DOHH2 (cell line): ENCODE measurements around the gene COL5A2.

Experiments
- H3F3A ChIP-seq: fragments of 200-600 bp; sonication (generic), shearing (Covaris generic); 2 replicates; pipeline ENCODE4 v1.6.0; 2016; ENCODE audit warnings: antibody characterized with exemption, mild to moderate bottlenecking; ENCODE audit not compliant: control insufficient read depth, insufficient read depth
- H3K27ac ChIP-seq: fragments of 200-600 bp; sonication (generic); 2 replicates; pipeline ENCODE4 v1.5.1; 2014; ENCODE audit warnings: low read depth, mild to moderate bottlenecking, low read length, moderate library complexity
- H3K27me3 ChIP-seq: fragments of 200-600 bp; sonication (generic); 2 replicates; pipeline ENCODE4 v1.6.1; 2014; ENCODE audit warnings: mild to moderate bottlenecking, low read length, mixed read lengths; ENCODE audit not compliant: control insufficient read depth
- H3K36me3 ChIP-seq: fragments of 200-600 bp; sonication (generic); 2 replicates; pipeline ENCODE4 v1.6.1; 2014; ENCODE audit warnings: mild to moderate bottlenecking, low read length, moderate library complexity, mixed read lengths; ENCODE audit not compliant: control insufficient read depth
- H3K4me1 ChIP-seq: fragments of 200-600 bp; sonication (generic); 2 replicates; pipeline ENCODE4 v1.6.1; 2014; ENCODE audit warnings: mild to moderate bottlenecking, low read length, mixed read lengths; ENCODE audit not compliant: control insufficient read depth
- H3K4me2 ChIP-seq: fragments of 200-600 bp; sonication (generic); 2 replicates; pipeline ENCODE4 v1.6.0; 2014; ENCODE audit warnings: mild to moderate bottlenecking, low read length, moderate library complexity
- H3K4me3 ChIP-seq: fragments of 200-600 bp; sonication (generic); 2 replicates; pipeline ENCODE4 v1.5.1; 2014; ENCODE audit warnings: mild to moderate bottlenecking, low read length, mixed read lengths
- H3K79me2 ChIP-seq: fragments of 200-600 bp; sonication (generic); 2 replicates; pipeline ENCODE4 v1.6.1; 2014; ENCODE audit warnings: mild to moderate bottlenecking, low read length, mixed read lengths; ENCODE audit not compliant: control insufficient read depth
- H3K9me2 ChIP-seq: fragments of 200-600 bp; sonication (generic); replicated peaks from 2 replicates; pipeline ENCODE4 v1.6.1; 2014; ENCODE audit warnings: mild to moderate bottlenecking, low read length, mixed read lengths; ENCODE audit not compliant: control insufficient read depth
- H3K9me3 ChIP-seq: fragments of 200-600 bp; sonication (generic); 2 replicates; pipeline ENCODE4 v1.6.1; 2014; ENCODE audit warnings: antibody characterized with exemption, low read length, mixed read lengths; ENCODE audit not compliant: control insufficient read depth, insufficient read depth
- H4K20me1 ChIP-seq: fragments of 200-600 bp; sonication (generic); 2 replicates; pipeline ENCODE4 v1.6.0; 2014; ENCODE audit warnings: low read depth, mild to moderate bottlenecking, antibody characterized with exemption, low read length, moderate library complexity; ENCODE audit not compliant: control insufficient read depth, insufficient read depth
- CTCF ChIP-seq: fragments of 200-600 bp; sonication (generic); IDR thresholded peaks from one replicate; pipeline ENCODE4 v1.5.1; 2014; ENCODE audit warnings: antibody characterized with exemption, mild to moderate bottlenecking, low read depth, low read length; ENCODE audit not compliant: poor library complexity, severe bottlenecking
- EZH2phosphoT487 ChIP-seq: fragments of 200-600 bp; sonication (generic); IDR thresholded peaks from 2 replicates; pipeline ENCODE4 v1.6.1; 2017; ENCODE audit warnings: borderline replicate concordance, mild to moderate bottlenecking, antibody characterized with exemption, low read length, moderate library complexity, mixed read lengths

COL5A2 gene

DNA sequence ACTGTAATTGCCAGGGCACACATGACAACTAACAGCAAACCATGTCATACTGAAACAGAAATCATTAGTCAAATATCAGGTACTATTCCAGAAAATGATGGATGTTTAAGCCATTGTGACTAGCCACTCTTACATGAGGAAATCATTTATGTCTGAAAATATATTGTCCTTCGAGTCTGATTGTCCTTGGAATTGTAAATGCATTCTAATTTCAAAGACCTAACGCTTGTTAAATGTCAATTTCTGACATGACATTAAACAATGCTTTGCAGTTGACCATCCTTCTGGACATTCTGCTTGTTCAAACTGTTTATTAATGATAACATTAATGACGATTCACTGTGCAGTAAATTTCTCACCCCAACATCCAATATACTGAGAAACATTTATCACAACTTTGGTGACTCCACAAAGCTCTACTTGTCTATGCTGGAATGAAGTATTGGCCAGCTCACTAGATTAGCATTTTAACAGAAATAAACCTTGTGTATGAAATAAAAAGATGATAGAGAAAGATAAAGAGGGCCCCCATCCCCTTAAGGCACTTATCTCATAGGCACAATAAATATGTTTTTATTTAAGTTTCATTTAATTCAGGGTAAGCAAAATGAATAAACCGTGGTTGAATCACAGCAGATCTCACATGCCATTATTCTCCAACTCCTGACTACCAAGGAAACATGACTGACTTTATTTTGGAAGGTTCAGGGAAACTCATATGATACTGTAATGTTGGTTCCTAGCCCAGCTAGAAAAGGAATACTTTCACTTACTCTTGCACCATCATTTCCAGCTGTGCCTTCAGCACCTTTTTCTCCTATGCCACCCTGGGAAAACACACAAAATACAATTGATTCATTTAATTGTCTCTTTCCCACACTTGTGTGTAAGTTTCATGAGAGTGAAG is 123.1 kb downstream of the COL5A2 start:
- no peaks in the 10 kb centered on the region for H3K4me1 ChIP-seq
- H3K4me3 ChIP-seq: no peak overlapping the region
- H4K20me1 ChIP-seq: no peaks in the 10 kb centered on the region
- H3F3A ChIP-seq: no peaks in the 10 kb centered on the region
- no peaks in the 10 kb centered on the region for H3K27me3 ChIP-seq
- no peak overlapping the region for H3K27ac ChIP-seq
- H3K9me3 ChIP-seq: no peaks in the 10 kb centered on the region
- H3K36me3 ChIP-seq: no peaks in the 10 kb centered on the region
- no peaks in the 10 kb centered on the region for H3K9me2 ChIP-seq
- TF ChIP-seq EZH2phosphoT487 (no peak), CTCF (no peak)
- H3K79me2 ChIP-seq: no peaks in the 10 kb centered on the region
- H3K4me2 ChIP-seq: no peak overlapping the region

GRCh38 chr2:189050165-189050712 is 129.3 kb downstream of the COL5A2 start:
- H3K9me2 ChIP-seq: no peaks in the 10 kb centered on the region
- no peaks in the 10 kb centered on the region for H4K20me1 ChIP-seq
- no peaks in the 10 kb centered on the region for H3K4me1 ChIP-seq
- no peak for TF ChIP-seq EZH2phosphoT487
- no peak for TF ChIP-seq CTCF
- no peak overlapping the region for H3K27ac ChIP-seq
- H3K9me3 ChIP-seq: no peaks in the 10 kb centered on the region
- H3K4me3 ChIP-seq: no peak overlapping the region
- no peaks in the 10 kb centered on the region for H3K79me2 ChIP-seq
- H3K27me3 ChIP-seq: no peaks in the 10 kb centered on the region
- H3F3A ChIP-seq: no peaks in the 10 kb centered on the region
- H3K36me3 ChIP-seq: no peaks in the 10 kb centered on the region
- no peak overlapping the region for H3K4me2 ChIP-seq

GRCh38 chr2:189049709-189050164 is 129.8 kb downstream of the COL5A2 start:
- no peaks in the 10 kb centered on the region for H3F3A ChIP-seq
- H3K36me3 ChIP-seq: no peaks in the 10 kb centered on the region
- H3K4me2 ChIP-seq: no peak overlapping the region
- no peaks in the 10 kb centered on the region for H3K9me2 ChIP-seq
- no peaks in the 10 kb centered on the region for H3K79me2 ChIP-seq
- no peak overlapping the region for H3K27ac ChIP-seq
- TF ChIP-seq EZH2phosphoT487 (no peak), CTCF (no peak)
- H3K4me3 ChIP-seq: no peak overlapping the region
- H3K9me3 ChIP-seq: no peaks in the 10 kb centered on the region
- no peaks in the 10 kb centered on the region for H4K20me1 ChIP-seq
- no peaks in the 10 kb centered on the region for H3K4me1 ChIP-seq
- no peaks in the 10 kb centered on the region for H3K27me3 ChIP-seq
